Prostate gland (tissue), 2 donors: ENCODE measurements around the gene PLA2G4D.

ENCODE experiments used
- CTCF ChIP-seq, 4 experiments: fragments of 200-600 bp in 2 of 4; fragments of 450-650 bp in 2 of 4; sonication (generic) in 2 of 4; IDR thresholded peaks; 1 replicate in 3 of 4; 2 replicates in 1 of 4; pipeline ENCODE4 v1.5.1; 2016 to 2019; ENCODE audit warnings: antibody characterized with exemption in 4 of 4, mild to moderate bottlenecking in 2 of 4, moderate library complexity in 2 of 4
- POLR2A ChIP-seq: fragments of 450-650 bp; IDR thresholded peaks from one replicate; pipeline ENCODE4 v1.6.1; 2016; ENCODE audit warnings: antibody characterized with exemption, mild to moderate bottlenecking

- no peak for TF ChIP-seq CTCF (IDR thresholded peaks at IDR 0.05)
- TF ChIP-seq POLR2A = no peak
Measured at GRCh38 chr15:42129364-42129763, 35.0 kb upstream of the PLA2G4D start.
